Muscle of arm (tissue), 12 donors: Measurements from ENCODE around the gene JMJD8. TPM values are rescaled to one million over a fixed set of nuclear protein-coding genes. Genes with fewer than 3 reads are reported as not detected.
A peak's percentile ranks its signal among the peaks of the same experiment; 100 is the strongest.

Experiments
- DNase-seq: peaks from one replicate; pipeline ENCODE4 v3.0.0-alpha.2; 2013
- polyA plus RNA-seq, 12 donors: library from polyadenylated mRNA; unstranded; fragments of 120-200 nt; gene quantifications; one replicate each; pipeline ENCODE4 v1.2.1, GENCODE V29; 2013; ENCODE audit not compliant: insufficient read length in 12 of 12

The JMJD8 gene
- polyA plus RNA-seq, 12 donors, result 20.3 to 59.8 (median 28.4) TPM; not detected in 1

DNA sequence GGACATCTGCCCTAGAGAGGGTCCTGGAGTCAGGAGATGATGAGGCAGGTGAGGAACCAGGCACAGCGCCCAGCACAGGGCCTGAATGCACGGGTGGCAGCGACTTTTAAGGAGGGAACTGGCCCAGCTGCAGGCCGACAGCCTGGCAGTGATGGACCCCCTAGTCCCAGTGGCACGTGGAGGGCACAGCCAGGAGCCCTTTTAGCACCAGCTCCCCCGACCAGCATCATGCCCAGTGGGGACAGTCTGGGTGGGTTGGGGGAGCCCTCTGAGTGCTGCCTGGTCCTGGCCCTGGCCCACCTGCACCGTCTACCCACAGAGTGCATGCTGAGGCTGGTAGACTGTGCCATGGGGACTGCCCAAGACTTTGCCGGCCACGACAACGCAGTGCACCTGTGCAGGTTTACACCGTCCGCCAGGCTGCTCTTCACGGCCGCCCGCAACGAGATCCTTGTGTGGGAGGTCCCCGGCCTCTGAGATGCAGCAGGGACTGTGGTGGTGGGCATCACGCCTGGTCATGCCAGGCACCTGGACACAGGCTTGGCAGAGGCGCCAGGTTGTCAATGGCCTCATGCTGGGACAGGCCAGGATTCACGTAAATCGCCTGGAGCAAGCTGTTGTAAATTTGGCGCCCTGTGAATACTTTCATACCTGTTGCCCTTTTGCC, 16.9 kb downstream of the JMJD8 start:
- DNase-seq, result no peak

DNA sequence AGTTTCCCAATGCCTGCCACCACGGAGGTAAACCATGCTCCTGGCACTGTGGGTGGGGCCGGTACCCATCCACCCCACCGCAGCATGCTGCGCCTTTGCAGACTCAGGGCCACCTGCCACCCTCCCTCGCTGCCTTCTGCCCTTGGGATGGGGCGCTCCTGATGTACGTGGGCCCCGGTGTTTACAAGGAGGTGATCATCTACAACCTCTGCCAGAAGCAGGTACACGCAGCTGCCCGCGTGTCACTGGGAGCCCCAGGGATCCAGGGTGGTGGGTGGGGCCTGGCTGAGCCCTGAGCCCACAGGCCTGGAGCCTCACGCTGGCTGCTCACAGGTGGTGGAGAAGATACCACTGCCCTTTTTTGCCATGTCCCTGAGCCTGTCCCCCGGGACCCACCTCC, 17.6 kb downstream of the JMJD8 start:
- no peak for DNase-seq

DNA sequence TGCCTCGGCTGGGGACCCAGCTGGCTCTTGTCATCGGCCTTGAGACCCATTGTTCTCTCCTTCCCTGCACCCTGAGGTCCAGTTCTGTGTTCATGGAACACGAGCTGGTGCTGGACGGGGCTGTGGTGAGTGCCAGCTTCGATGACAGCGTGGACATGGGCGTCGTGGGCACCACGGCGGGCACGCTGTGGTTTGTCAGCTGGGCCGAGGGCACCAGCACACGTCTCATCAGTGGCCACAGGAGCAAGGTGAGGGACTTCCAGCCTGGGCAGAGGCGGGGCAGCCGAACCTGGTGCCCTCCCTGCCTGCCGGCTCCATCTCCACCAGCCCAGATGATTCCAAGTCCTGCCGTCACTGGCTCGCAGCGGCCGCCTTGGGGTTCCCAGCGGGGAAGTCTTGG, 21.5 kb downstream of the JMJD8 start:
- DNase-seq, result no peak

DNA sequence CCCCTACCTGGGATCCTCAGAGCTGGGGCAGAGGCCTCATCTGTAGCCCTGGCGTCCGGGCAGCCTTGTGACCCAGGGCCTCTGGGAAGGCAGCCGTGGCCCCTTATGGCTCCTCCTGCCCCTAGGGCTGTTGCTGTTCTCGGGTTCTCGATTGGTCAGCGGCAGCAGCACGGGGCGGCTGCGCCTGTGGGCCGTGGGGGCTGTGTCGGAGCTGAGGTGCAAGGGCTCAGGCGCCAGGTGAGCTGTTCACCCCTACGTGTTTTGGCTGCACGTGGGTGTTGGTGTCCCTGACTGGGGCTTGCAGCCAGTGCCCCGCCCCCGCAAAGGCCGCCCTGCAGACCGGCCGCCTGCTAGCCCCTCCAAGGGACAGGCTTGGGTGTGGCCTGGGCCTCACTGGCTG, 22.0 kb downstream of the JMJD8 start:
- DNase-seq, result no peak

DNA sequence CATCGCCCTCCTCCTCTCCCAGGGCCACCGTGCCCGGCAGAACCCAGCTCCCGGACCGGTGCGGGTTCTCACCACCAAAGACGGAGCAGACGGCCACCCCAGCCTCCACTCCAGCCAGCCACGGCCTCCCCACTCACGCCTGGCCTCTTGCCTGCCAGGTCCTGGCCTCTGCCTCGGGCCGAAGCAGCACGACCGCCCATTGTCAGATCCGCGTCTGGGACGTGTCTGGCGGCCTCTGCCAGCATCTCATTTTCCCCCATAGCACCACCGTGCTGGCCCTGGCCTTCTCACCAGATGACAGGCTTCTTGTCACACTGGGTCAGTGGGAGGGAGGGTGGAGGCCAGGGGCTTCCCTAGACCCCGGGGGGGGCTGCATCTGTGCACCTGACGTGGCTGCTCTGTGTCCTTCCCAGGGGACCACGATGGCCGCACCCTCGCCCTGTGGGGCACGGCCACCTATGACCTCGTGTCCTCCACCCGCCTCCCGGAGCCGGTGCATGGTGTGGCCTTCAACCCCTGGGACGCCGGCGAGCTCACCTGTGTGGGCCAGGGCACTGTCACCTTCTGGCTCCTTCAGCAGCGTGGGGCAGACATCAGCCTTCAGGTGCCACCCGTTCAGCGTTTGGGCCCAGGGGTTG, 22.8 kb downstream of the JMJD8 start:
- DNase-seq, result no peak

DNA sequence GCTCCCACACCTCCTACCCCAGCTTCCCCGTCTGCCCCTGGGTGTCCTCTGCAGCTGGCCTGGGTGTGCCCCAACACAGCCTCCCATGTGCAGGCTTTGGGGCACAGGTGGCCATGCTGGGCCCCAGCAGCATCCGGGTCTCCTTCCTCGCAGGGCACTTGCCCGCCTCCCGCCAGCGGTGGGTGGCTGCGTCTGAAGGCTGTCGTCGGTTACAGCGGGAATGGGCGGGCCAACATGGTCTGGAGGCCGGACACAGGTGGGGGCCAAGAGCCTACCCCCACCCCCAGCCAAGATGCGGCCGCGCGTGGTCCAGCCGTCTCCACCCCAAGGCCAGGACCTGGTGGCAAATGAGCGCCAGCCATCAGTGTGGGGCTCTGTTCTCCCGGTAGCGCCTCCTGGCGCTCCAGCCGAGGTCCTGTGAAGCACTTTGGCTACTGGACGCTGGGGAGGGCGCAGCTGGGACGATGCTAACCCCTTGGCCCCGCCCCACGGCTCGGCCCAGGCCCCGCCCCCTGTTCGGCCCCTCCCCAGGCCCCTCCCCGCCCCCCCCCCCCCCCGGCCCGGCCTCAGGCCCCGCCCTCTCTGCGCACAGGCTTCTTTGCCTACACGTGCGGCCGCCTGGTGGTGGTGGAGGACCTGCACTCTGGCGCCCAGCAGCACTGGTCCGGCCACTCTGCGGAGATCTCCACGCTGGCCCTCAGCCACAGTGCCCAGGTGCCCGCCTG, 23.5 kb downstream of the JMJD8 start:
- peak; percentile 66 for DNase-seq

DNA sequence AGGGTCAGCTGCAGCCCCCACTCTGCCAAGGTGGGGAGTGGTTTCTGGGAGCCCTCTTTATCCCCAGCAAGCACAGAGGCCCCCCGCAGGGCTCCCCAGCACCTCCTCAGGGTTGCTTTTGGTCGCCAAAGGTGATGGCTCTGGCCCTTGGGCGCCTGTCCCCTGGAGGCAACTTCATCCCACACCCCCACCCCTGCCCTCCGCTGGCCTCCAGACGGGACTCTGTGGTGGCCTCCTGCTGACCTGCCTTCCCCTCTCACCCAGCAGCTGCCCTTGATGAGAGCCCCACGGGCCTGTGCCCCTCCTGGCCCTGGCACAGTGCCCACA, 24.0 kb downstream of the JMJD8 start:
- DNase-seq, result no peak

DNA sequence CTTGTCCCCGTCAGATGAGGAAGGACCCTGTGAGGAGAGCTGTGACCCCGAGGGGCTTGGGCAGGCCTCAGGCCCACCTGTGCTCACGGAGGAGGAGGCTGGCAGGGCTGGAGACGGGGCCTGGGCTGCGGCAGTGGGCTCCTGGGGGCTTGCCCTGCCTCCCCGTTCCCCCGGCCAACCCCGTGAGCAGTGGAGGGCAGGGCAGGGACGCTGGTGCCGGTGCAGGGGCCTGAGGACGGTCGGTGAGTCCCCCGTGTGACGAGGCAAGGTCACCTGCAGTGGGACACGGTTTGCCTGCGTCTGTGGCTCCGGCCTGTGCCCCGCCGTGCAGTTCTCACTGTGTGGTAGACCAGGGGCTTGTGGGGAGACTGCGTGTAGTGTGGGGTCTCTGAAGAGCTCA, 24.5 kb downstream of the JMJD8 start:
- no peak for DNase-seq

DNA sequence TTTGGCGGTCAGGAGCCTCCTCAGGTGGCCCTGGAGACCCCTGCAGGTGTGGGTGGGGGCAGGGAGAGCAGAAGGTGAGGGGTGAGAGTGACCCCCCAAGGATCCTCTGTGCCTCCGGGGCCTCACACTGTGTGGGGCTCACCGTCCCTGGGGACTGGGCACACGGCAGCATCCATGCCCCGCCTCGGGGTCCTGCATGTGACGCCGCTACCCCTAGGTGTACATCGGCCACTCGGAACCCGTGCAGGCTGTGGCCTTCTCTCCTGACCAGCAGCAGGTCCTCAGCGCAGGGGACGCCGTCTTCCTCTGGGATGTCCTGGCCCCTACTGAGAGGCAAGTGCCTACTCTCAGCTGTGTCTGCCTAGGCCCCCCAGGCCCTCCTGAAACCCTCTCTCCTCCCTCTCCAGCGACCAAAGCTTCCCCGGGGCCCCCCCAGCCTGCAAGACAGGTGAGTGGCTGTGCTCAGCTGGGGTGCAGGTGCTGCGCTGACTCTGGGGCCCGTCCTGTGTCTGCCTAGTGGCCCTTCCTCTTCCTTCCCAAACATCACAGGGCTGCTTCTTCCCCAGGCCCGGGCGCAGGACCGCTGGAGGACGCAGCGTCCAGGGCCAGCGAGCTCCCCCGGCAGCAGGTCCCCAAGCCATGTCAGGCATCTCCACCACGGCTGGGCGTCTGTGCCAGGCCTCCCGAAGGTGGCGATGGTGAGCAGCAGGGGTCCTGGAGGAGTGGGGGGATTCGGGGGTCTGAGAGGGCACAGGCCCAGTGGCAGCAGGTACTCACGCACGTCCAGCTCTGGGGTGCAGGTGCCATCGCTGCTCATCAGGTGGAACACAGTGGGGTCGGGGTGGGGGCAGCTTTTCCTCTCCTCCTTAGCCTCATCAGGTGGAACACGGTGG, 25.2 kb downstream of the JMJD8 start:
- no peak for DNase-seq

DNA sequence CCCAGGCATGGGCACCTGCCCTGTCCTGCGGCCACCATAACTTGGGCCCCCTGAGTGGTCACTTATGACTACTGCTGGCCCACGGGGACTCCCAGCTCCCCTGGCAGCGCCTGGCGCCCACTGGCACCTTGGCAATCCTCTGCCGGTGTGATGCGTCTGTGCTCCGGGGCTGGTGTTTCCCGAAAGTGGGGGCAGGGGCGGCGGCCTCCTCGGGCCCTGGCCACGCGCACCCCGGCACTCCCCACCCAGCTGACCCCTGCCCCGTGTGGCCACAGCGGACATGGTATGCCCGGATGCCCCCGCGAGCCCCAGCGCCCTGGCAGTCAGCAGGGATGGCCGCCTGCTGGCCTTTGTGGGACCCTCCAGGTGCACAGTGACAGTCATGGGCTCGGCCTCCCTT, 26.6 kb downstream of the JMJD8 start:
- DNase-seq, result no peak

DNA sequence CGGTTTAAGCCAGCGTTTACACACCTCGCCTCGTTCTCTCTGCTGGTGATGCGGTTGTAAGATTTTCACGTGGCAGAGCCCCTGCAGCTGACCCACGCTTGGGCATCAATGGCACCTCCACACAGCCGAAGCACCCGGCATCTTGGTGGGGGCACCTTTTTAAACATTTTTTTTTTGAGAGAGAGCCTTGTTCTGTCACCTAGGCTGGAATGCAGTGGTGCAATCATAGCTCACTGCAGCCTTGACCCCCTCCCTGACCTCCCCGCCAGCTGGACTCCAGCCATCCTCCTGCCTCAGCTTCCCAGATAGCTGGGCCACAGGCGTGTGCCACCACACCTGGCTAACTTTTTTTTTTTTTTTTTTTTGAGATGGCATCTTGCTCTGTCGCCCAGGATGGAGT, 30.1 kb downstream of the JMJD8 start:
- DNase-seq, result no peak

DNA sequence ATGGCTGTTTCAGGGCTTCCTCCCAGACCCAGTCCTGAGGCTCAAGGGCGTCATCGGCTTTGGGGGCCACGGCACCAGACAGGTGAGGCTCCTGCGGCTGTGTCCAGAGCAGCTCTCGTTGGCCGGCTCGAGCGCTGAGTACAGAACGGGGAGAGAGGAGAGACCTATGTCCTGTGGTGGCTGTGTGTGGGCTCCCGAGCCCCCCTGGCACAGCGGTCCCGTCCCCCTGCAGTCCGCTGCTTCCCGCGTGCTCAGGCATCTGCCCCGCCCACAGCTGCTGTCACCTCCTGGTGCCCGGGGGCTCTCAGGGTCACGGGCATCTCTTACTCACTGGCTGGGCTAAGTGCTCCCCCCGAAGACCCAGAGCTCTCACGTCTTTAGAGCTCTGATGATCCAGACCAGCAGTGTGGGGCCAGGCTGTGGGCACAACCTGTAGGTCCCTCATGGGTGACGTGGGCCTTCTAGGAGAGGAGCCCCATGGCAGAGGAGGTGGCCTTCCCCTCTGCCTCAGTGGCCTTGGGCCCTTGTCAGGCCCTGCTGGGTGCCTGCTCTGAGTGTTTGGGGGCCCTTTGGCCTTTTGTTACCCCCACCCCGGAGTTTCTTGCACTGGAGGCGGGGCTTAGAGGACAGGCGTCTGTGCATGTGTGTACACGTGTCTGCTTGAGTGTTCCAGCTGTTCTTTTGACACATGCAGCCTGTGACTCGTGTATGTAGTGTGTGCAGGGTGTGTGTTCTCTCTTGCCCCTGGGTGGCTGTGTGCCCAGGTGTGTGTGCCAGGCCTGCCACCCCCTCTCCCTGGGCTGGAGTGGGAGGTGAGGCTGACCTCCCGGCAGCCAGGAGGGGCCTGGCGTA, 31.5 kb downstream of the JMJD8 start:
- no peak for DNase-seq

DNA sequence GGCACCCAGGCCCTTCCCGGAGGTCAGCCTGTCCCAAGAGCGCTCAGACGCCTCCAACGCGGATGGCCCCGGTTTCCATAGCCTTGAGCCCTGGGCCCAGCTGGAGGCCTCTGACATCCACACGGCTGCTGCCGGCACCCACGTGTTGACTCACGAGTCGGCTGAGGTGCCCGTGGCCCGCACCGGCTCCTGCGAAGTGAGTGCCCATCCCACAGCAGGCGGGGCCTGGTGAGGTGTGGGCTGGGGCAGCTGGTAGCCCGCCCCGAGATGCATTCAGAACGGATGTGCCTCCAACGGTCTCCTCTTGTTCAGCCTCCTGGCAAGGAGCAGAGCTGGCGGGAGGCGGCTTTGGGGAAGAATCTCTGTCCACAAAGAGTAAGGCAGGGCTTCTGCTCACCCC, 32.3 kb downstream of the JMJD8 start:
- no peak for DNase-seq

DNA sequence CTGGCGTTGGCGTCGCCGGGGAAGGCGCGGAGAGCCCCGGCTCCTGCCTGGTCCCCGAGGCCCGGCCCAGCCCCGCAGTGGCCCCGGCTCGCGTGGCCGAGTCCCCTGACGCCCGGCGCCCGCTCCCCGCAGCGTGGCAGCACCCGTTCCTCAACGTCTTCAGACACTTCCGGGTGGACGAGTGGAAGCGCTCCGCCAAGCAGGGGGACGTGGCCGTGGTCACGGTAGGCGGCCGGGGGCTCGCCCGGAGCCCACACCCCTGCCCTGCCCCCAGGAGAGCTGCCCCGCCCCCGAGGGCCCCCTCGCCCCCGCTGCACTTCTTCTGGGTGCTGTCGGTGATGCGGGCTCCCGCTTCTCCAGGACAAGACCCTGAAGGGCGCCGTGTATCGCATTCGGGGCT, 34.5 kb downstream of the JMJD8 start:
- DNase-seq, result no peak

DNA sequence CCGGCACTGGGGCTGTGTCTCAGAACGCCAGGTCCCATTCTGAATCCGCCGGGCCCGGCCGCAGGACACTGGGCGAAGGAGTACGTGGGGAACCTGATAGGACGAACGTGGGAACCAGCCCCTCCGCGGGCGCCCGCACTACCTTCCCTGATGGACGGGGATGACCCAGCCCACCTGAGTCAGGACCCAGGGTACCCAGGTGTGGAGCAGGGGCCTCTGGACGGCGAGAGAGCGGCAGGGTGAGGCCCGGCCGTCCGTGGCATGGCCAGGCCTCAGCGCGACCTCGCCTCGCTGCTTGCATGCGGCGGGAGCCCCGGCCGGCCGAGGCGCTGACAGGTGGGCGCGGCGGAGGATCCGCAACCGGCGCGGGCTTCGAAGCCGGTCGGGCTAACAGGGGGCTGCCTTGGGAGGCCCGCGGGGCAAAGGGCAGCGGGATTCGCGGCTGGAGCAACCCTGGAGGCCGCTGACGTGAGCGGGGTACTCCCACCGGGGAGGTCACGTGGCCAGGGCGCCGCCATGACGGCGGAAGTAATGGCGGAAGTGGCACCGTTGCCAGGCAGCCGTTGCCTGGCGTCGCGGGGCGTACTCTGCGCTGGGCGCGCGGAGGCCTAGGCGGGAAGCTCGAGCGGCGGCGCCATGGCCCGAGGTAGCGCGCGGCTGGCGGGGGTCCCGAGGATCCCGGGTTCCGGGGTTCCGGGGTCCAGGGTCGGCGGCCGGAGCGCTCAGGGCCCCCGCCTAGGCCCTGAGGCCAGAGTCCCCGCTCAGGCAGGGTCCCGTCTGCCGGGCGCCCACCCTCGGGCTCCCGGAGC, 35.1 kb downstream of the JMJD8 start, which contains the start of gene WDR90:
TSS of gene WDR90 (plus strand) at position 585 of the 809 bp plus-strand sequence. CDS start at position 637, 52 bp downstream.
- DNase-seq, result peak; percentile 91

DNA sequence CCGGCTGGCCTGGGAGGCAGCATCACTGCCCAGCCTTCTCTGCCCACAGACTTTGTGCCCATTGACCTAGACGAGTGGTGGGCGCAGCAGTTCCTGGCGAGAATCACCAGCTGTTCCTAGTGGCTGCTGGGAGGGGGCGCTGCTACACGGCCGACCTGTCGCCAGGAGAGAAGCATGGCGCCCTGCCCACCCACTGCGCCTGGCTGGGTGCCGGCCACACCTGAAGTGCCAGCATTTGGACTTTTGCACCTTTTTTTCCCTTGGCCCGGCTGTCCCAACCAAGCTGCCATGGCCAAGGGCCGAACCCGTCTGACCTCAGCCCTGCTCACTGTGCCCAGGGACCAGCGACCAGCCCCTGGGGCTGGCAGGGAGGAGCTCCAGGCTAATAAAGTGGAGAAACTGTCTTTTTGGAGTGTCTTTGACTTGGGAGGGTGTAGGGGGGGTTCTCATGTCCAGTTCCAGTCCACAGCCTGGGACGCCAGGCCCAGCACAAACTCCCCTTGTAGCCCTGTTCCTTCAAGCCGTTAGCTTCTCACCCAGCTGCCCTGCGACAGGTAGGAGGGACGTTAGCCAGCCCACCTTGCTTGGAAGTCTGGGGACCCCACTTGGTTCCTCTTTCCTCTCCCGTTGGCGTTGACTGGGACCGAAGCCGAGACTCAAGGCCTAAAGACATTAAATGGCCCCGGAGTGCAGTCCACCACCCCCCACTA, 35.9 kb downstream of the JMJD8 start:
- no peak for DNase-seq

DNA sequence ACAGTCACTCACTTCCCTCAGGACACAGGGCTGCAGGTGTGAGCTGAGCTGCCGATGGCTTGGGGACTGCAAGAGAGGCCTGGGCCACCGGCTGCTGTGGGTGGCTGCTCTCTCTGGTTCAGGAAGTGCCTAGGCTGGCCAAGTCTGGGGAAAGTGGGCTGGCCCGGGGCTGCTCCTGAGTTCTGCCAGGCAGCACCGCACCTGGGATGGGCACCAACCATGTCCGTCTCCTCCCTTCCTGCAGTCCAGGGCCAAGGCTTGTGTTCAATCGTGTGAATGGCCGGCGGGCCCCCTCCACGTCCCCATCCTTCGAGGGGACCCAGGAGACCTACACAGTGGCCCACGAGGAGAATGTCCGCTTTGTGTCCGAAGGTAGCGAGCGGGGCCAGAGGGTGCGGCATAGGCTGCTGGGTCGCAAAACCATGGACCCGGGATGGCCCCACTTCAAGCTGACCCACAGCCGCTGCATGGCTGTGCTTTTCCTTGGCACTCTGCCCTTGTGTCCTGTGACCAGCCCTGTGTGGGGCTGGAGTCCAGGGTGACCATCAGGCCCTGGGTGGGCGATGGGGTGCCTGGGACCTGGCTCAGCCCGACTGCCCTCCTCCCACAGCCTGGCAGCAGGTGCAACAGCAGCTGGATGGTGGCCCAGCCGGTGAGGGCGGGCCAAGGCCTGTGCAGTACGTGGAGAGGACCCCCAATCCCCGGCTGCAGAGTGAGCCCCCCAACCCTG, 36.8 kb downstream of the JMJD8 start:
- DNase-seq, result no peak

DNA sequence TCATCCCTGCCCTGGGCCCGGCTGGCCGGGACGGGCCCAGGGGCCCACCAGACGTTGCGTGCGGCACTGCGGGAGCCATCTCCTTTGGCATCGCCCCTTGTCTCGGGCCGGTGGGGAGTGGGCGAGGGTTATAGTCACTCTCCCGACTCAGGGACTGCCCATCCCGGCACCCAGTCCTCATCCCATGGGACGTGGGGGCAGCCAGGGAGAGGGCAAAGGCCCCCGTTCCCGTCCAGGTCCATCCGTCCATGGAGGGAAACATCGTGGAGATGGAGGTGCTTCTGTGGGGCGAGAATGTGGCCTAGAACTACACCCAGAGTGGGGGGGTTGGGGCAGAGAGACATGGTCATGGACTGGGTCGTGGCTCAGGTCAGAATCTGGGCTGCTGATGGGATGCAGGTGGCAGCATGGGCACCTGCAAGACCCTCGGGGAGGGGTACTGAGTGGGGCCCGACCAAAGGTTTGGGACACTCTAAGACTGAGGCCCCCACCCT, 37.4 kb downstream of the JMJD8 start:
- no peak for DNase-seq
